NCI-H146 (cell line): ENCODE measurements around the gene KIF7.
"Not testable (repeated sequence)": the region's sequence is repeated elsewhere in the genome, so short reads cannot be mapped to it uniquely, and the experiment has no call there.

Source experiments
- DNase-seq: peaks from one replicate; lab custom pipeline; 2025; lab: John Stamatoyannopoulos, UW

The KIF7 gene

GRCh38 chr15:89616228-89616627 lies 39.0 kb downstream of the KIF7 start:
- DNase-seq, result no peak

GRCh38 chr15:89615135-89615534 lies 40.1 kb downstream of the KIF7 start:
- DNase-seq, result no peak

GRCh38 chr15:89614164-89614563 lies 41.1 kb downstream of the KIF7 start:
- no peak for DNase-seq

GRCh38 chr15:89613031-89613430 lies 42.2 kb downstream of the KIF7 start:
- no peak for DNase-seq

GRCh38 chr15:89611317-89611716 lies 44.0 kb downstream of the KIF7 start:
- no peak for DNase-seq

- DNase-seq, result no peak
Measured at GRCh38 chr15:89599021-89599420, 56.2 kb downstream of the KIF7 start.

- no peak for DNase-seq
Measured at GRCh38 chr15:89593018-89593417, 62.2 kb downstream of the KIF7 start.

GRCh38 chr15:89591834-89592233 lies 63.4 kb downstream of the KIF7 start:
- DNase-seq, result no peak

GRCh38 chr15:89587955-89588354 lies 67.3 kb downstream of the KIF7 start:
- no peak for DNase-seq

- DNase-seq, result no peak
Measured at GRCh38 chr15:89586651-89587050, 68.6 kb downstream of the KIF7 start.

GRCh38 chr15:89580747-89581146 lies 74.5 kb downstream of the KIF7 start:
- not testable (repeated sequence) for DNase-seq

- no peak for DNase-seq
Measured at GRCh38 chr15:89578146-89578545, 77.1 kb downstream of the KIF7 start.
